Adipocyte (in vitro differentiated cells): ENCODE results near the gene CEP170.

Source experiments
- DNase-seq: peaks from one replicate; pipeline ENCODE4 v3.0.0-alpha.2; 2015; ENCODE audit warnings: low read depth
- H3K27me3 ChIP-seq: replicated peaks from 2 replicates; pipeline ENCODE4 v1.7.0; 2013; ENCODE audit warnings: mild to moderate bottlenecking, low read length, moderate library complexity; ENCODE audit not compliant: control insufficient read depth, insufficient read depth
- H3K36me3 ChIP-seq: 2 replicates; pipeline ENCODE4 v1.7.0; 2013; ENCODE audit warnings: low read length, mild to moderate bottlenecking, moderate library complexity; ENCODE audit not compliant: control insufficient read depth, insufficient read depth, severe bottlenecking
- H3K4me1 ChIP-seq: 2 replicates; pipeline ENCODE4 v1.7.0; 2013; ENCODE audit warnings: mild to moderate bottlenecking, low read length, moderate library complexity; ENCODE audit not compliant: control insufficient read depth, insufficient read depth
- H3K4me3 ChIP-seq: 2 replicates; pipeline ENCODE4 v1.7.0; 2013; ENCODE audit warnings: mild to moderate bottlenecking, low read length, moderate library complexity
- H3K9ac ChIP-seq: 2 replicates; pipeline ENCODE4 v1.7.0; 2013; ENCODE audit warnings: mild to moderate bottlenecking, low read length, moderate library complexity
- H3K9me3 ChIP-seq: 2 replicates; pipeline ENCODE4 v1.7.0; 2013; ENCODE audit warnings: mild to moderate bottlenecking, low read length, moderate library complexity; ENCODE audit not compliant: control insufficient read depth

Gene CEP170

GRCh38 chr1:243267471-243267880 is 12.4 kb upstream of the CEP170 start:
- DNase-seq, result no peak
- H3K9ac ChIP-seq, result no peak overlapping the region
- H3K36me3 ChIP-seq, result peaks cover 16% of the 10 kb centered on the region
- H3K9me3 ChIP-seq, result no peaks in the 10 kb centered on the region
- no peaks in the 10 kb centered on the region for H3K27me3 ChIP-seq
- H3K4me3 ChIP-seq, result peak overlapping the region; percentile 63
- H3K4me1 ChIP-seq, result peaks cover 73% of the 10 kb centered on the region

DNA sequence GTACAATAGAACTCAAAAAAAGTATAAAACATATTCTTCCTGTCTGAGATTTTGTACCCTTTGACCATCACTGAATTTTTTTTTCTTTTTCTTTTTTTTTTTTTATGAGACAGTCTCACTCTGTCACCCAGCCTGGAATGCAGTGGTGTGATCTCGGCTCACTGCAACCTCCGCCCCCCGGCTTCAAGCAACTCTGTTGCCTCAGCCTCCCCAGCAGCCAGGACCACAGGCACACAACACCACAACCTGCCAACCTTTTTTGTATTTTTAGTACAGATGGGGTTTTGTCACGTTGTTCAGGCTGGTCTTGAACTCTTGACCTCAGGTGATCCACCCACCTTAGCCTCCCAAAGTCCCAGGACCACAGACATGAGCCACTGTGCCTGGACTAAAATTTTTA is 11.2 kb upstream of the CEP170 start:
- DNase-seq, result no peak
- Histone ChIP-seq H3K4me1 (peaks cover 72% of the 10 kb centered on the region), H3K36me3 (peaks cover 8% of the 10 kb centered on the region), H3K27me3 (no peaks in the 10 kb centered on the region), H3K4me3 (no peak overlapping the region), H3K9me3 (no peaks in the 10 kb centered on the region), H3K9ac (no peak overlapping the region)

GRCh38 chr1:243264717-243265116 is 9.6 kb upstream of the CEP170 start:
- H3K4me1 ChIP-seq, result peaks cover 67% of the 10 kb centered on the region
- DNase-seq, result peak; percentile 47
- H3K27me3 ChIP-seq, result no peaks in the 10 kb centered on the region
- H3K9ac ChIP-seq, result peak overlapping the region; percentile 62
- H3K9me3 ChIP-seq, result no peaks in the 10 kb centered on the region
- peaks cover 5% of the 10 kb centered on the region for H3K36me3 ChIP-seq
- H3K4me3 ChIP-seq, result peak overlapping the region; percentile 57

- no peak for DNase-seq
- no peaks in the 10 kb centered on the region for H3K27me3 ChIP-seq
- H3K4me3 ChIP-seq, result no peak overlapping the region
- no peak overlapping the region for H3K9ac ChIP-seq
- no peaks in the 10 kb centered on the region for H3K9me3 ChIP-seq
- peaks cover 5% of the 10 kb centered on the region for H3K36me3 ChIP-seq
- H3K4me1 ChIP-seq, result peaks cover 47% of the 10 kb centered on the region
Observed at GRCh38 chr1:243261390-243261789, 6.3 kb upstream of the CEP170 start.

GRCh38 chr1:243260221-243260880 is 5.3 kb upstream of the CEP170 start:
- Histone ChIP-seq H3K9me3 (no peaks in the 10 kb centered on the region), H3K36me3 (peaks cover 5% of the 10 kb centered on the region), H3K27me3 (no peaks in the 10 kb centered on the region), H3K4me1 (peaks cover 37% of the 10 kb centered on the region), H3K9ac (no peak overlapping the region), H3K4me3 (no peak overlapping the region)
- no peak for DNase-seq

DNA sequence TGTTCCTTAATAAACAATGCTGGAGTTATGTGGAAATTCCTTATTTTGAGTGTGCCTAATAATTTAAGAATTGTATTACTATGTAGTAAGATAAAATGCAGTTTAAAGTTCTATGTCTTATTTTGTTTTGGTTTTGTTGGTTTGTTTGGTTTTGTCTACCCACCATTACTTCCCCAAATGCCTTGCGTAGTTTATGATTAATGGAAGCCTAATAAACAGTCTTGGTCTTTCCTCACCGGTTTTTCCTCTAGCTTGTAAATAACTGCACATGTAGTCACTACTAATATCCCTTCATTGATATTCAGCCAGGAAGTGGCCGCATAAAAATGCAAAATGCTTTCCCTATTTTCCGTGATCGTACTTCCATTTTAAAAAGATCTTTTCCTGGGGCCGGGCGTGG is 3.6 kb upstream of the CEP170 start:
- Histone ChIP-seq H3K4me3 (no peak overlapping the region), H3K9ac (no peak overlapping the region), H3K4me1 (peaks cover 23% of the 10 kb centered on the region), H3K36me3 (peaks cover 5% of the 10 kb centered on the region), H3K27me3 (no peaks in the 10 kb centered on the region), H3K9me3 (no peaks in the 10 kb centered on the region)
- no peak for DNase-seq

DNA sequence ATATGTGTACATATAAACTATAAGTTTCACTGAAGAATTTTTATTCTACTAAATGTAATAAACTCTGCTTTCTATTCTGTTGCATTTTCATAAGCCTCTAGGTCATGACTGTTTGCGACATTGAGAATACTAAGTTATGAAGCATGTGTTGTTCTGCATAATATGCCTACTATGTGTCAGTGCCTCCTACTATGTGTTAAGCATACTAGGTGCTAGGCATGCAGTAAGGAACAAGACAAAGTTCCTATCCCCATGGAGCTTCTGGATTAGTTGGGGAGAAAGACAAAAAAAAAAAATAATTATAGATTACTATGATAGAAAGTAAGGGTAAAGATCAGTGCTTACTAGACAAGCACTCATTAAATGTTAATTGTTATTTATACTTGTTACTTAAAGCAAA is 2.1 kb upstream of the CEP170 start:
- H3K27me3 ChIP-seq, result no peaks in the 10 kb centered on the region
- H3K4me1 ChIP-seq, result peaks cover 32% of the 10 kb centered on the region
- H3K36me3 ChIP-seq, result no peaks in the 10 kb centered on the region
- DNase-seq, result no peak
- no peaks in the 10 kb centered on the region for H3K9me3 ChIP-seq
- peak overlapping the region; percentile 99 for H3K9ac ChIP-seq
- peak overlapping the region; percentile 87 for H3K4me3 ChIP-seq

DNA sequence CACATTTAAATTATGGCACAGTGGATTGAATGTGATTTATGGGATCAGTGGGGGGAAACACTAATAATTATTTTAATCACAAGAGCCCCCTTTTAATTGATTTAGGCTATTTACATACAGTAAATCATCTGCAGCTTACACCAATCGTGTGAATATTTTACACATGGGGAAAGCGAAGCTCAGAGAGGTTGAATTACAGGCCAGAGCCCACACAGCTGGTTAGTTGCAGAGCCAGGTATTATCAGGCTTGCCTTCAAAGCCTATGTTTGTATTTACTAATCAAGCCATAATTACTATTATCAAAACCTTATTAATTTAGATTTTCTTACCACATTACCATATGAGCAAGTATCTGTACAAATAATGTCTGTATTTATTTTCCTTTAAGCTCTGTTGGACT is 1.5 kb upstream of the CEP170 start:
- Histone ChIP-seq H3K27me3 (no peaks in the 10 kb centered on the region), H3K9me3 (no peaks in the 10 kb centered on the region), H3K9ac (peak overlapping the region; percentile 99), H3K4me1 (peaks cover 38% of the 10 kb centered on the region), H3K4me3 (peak overlapping the region; percentile 87), H3K36me3 (no peaks in the 10 kb centered on the region)
- DNase-seq, result no peak

DNA sequence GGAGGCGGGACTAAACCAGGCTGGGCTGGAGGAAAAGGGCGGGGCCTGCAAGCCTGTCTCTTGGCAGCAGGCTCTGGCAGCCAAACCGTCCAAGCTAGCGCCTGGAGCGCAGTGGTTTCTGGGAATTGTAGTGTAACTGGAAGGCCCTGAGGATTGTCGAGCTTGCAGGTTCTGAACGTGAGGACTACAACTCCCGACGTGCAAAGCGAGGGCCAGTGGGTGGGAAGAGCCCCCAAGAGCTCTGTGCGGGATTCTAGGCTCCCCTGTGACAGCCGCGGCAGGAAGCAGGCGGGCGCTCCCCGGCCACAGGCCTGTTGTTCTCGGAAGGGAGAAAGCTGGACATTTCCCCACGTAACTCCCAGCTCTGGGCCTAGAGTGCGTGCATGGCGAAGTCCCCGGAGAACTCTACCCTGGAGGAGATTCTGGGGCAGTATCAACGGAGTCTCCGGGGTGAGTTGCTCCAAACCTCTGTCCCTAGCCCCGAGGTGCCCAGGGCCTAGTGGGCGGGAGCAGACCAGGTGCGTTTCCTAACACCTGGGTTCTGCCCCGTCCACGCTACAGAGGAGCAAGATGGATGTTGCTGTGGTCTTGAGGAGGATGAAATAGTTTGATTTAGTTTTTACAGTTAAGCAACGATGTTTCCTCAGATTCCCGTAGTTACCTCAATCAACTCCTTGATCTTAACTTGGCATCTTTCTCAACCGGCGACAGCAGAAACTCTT is 871 bp upstream of the CEP170 start, which contains the start of gene SDCCAG8:
Gene SDCCAG8 (plus strand): TSS at position 251 of the 722 bp plus-strand sequence. CDS start 133 bp downstream, at position 384.
- DNase-seq, result peak; percentile 100

DNA sequence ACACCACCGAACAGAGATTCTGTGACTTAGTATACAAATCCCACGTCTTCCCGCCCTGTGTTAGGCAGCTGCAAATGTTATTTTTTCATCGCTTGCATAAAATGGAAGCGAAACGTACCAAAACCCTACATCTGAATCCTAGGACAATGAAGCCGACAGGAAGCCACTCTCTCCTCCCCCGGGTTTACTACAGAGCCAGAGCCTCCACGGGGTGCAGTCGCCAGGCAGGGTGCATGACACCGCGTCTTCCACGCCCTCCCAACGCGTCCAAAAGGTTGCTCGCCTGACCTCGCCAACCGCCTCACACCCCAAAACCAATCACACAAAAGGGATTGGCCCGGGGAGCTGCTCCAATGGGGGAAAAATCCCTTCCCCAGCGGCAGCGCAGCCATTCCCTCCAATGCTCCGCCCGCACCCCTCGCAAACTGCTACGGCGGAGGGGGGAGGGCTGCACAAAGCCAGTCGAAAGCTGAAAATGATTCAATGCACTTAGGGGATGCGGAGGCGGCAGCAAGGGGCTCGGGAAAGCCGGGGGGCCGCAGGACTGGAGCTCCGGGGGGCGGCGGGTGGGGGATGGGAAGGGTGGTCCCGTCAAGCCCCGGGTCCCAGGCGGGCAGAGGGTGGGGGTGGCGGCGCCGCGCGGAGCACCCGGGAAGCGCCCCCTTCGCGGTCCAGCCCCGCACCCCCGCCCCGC is 701 bp downstream of the CEP170 start:
- Histone ChIP-seq H3K27me3 (no peaks in the 10 kb centered on the region), H3K9ac (peak overlapping the region; percentile 99), H3K4me1 (peaks cover 47% of the 10 kb centered on the region), H3K9me3 (no peaks in the 10 kb centered on the region), H3K4me3 (peak overlapping the region; percentile 87), H3K36me3 (no peaks in the 10 kb centered on the region)
- DNase-seq, result peak; percentile 80

More for the DNA sequence above, 871 bp upstream of the CEP170 start, which contains the start of gene SDCCAG8:
- Histone ChIP-seq H3K36me3 (no peaks in the 10 kb centered on the region), H3K4me3 (peak within 1 kb of the TSS; percentile 87), H3K27me3 (no peaks in the 10 kb centered on the region), H3K9ac (peak within 1 kb of the TSS; percentile 99), H3K9me3 (no peaks in the 10 kb centered on the region), H3K4me1 (peaks cover 39% of the 10 kb centered on the region)

DNA sequence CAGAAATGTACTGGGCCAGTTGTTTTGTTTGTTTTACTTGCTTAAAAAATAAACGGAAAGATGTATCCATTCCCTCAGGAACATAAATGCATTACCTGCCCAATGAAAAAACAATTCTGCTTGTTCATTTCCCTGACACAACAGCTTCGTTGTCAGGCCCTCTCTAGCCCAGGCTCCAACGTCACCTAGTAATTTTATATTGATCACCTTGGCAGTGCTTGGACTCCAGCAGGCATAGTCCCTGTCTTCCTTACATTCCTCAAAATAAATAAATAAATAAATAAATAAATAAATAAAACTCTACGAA is 1.2 kb downstream of the CEP170 start:
- H3K27me3 ChIP-seq, result no peaks in the 10 kb centered on the region
- H3K36me3 ChIP-seq, result no peaks in the 10 kb centered on the region
- peak; percentile 41 for DNase-seq
- H3K9ac ChIP-seq, result peak overlapping the region; percentile 99
- peak overlapping the region; percentile 87 for H3K4me3 ChIP-seq
- peaks cover 47% of the 10 kb centered on the region for H3K4me1 ChIP-seq
- no peaks in the 10 kb centered on the region for H3K9me3 ChIP-seq
